ENCODE measurements around the gene SKI.

DNA sequence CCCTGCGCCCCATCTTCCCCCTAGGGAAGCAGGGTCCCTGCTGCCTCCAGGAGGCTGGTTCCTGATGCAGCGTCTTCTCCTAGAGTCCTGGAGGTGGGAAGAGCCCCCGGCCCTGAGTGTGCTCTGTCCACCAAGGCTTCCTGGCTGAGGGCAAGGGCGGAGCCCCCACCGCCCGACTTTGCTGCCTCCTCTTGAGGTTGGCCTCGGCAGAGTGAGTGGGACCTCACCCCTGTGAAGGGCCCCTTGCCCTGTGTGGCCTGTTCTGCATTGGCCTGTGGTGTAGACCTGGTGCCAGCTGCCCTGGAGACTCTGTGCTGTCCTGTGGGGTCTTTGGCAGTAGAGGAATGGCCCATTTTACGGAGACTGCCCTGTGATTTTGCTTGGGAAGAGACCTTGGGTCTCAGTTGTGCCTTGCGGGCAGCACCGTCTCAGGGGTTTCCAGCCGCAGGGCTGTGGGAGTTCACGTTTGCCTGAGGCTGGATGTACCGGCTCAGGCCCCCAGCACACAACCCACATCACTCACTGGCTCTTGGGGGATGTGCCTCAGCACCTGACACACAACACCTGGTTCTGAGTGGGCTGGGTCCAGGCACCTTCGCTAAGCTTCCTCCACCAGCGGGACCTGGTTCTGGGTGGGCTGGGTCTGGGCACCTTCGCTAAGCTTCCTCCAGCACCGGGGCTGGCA lies 73.6 kb downstream of the SKI start:
- TF ChIP-seq, protein P1, sequence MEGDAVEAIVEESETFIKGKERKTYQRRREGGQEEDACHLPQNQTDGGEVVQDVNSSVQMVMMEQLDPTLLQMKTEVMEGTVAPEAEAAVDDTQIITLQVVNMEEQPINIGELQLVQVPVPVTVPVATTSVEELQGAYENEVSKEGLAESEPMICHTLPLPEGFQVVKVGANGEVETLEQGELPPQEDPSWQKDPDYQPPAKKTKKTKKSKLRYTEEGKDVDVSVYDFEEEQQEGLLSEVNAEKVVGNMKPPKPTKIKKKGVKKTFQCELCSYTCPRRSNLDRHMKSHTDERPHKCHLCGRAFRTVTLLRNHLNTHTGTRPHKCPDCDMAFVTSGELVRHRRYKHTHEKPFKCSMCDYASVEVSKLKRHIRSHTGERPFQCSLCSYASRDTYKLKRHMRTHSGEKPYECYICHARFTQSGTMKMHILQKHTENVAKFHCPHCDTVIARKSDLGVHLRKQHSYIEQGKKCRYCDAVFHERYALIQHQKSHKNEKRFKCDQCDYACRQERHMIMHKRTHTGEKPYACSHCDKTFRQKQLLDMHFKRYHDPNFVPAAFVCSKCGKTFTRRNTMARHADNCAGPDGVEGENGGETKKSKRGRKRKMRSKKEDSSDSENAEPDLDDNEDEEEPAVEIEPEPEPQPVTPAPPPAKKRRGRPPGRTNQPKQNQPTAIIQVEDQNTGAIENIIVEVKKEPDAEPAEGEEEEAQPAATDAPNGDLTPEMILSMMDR (IDR thresholded peaks at IDR 0.05), result no peak
- no peak for TF ChIP-seq EZH2 (IDR thresholded peaks at IDR 0.05; ENCODE audit: borderline replicate concordance, insufficient read depth, low read depth, low read length, poor library complexity, severe bottlenecking)

Data from B cell (primary cell).